SK-N-SH (cell line): ENCODE measurements around the gene CETP. TPM values are rescaled to one million over a fixed set of nuclear protein-coding genes. Genes with fewer than 3 reads are reported as not detected.

ENCODE experiments used
- CTCF ChIA-PET: fragments of 300-600, 350-600 bp; formaldehyde crosslinking; extraction: SDS; loops from one replicate; lab custom pipeline; 2021; lab: Yijun Ruan, JAX
- POLR2A ChIA-PET: fragments of 350-600 bp; sonication (Branson Sonifier 250); formaldehyde crosslinking; extraction: SDS; loops from one replicate; lab custom pipeline; 2020; ENCODE audit warnings: antibody characterized with exemption, inconsistent platforms; lab: Yijun Ruan, JAX
- DNase-seq: peaks from one replicate; pipeline ENCODE4 v3.0.0; 2012
- H2AFZ ChIP-seq: fragments of 200-600 bp; sonication (generic); 2 replicates; pipeline ENCODE4 v1.8.1; 2016; ENCODE audit warnings: antibody characterized with exemption, mild to moderate bottlenecking, low read depth
- H3F3A ChIP-seq: fragments of 200-600 bp; sonication (generic); replicated peaks from 2 replicates; pipeline ENCODE3; 2016; ENCODE audit warnings: antibody characterized with exemption, mild to moderate bottlenecking; ENCODE audit not compliant: insufficient read depth
- H3K27ac ChIP-seq, 2 experiments: fragments of 200-500 bp in 1 of 2; fragments of 200-600 bp in 1 of 2; sonication (Bioruptor generic) in 1 of 2; sonication (generic), shearing (Covaris generic) in 1 of 2; 2 replicates each; pipeline versions ENCODE4 v1.5.1 to v1.6.1; 2014 to 2016; ENCODE audit warnings: low read depth in 2 of 2, inconsistent platforms in 1 of 2, low read length in 1 of 2, mild to moderate bottlenecking in 1 of 2, mixed read lengths in 1 of 2
- H3K27me3 ChIP-seq: fragments of 200-600 bp; sonication (generic), shearing (Covaris generic); 2 replicates; pipeline ENCODE4 v1.6.1; 2016; ENCODE audit warnings: mixed run types; ENCODE audit not compliant: insufficient read depth
- H3K36me3 ChIP-seq, 2 experiments: fragments of 200-500 bp in 1 of 2; fragments of 200-600 bp in 1 of 2; sonication (Bioruptor generic) in 1 of 2; sonication (generic) in 1 of 2; replicated peaks in 1 of 2; 2 replicates each; pipeline versions ENCODE3 to v1.5.1; 2014 to 2016; ENCODE audit warnings: low read length in 1 of 2, mild to moderate bottlenecking in 1 of 2; ENCODE audit not compliant: insufficient read depth in 2 of 2, control insufficient read depth in 1 of 2
- H3K4me1 ChIP-seq, 2 experiments: fragments of 200-500 bp in 1 of 2; fragments of 200-600 bp in 1 of 2; sonication (Bioruptor generic) in 1 of 2; sonication (generic), shearing (Covaris generic) in 1 of 2; 2 replicates each; pipeline versions ENCODE4 v1.5.1 to v1.6.1; 2014 to 2016; ENCODE audit warnings: low read depth in 1 of 2, low read length in 1 of 2, mixed run types in 1 of 2; ENCODE audit not compliant: insufficient read depth in 2 of 2, control insufficient read depth in 1 of 2
- H3K4me2 ChIP-seq: fragments of 200-600 bp; sonication (generic), shearing (Covaris generic); 2 replicates; pipeline ENCODE4 v1.6.1; 2017; ENCODE audit warnings: mixed run types
- H3K4me3 ChIP-seq, 2 experiments: fragments of 200-500 bp in 1 of 2; fragments of 200-600 bp in 1 of 2; sonication (Bioruptor generic) in 1 of 2; sonication (generic), shearing (Covaris generic) in 1 of 2; 2 replicates each; pipeline versions ENCODE4 v1.5.1 to v1.8.1; 2014 to 2016; ENCODE audit warnings: low read depth in 2 of 2, inconsistent platforms in 1 of 2, low read length in 1 of 2, mild to moderate bottlenecking in 1 of 2, mixed read lengths in 1 of 2, moderate library complexity in 1 of 2
- H3K79me2 ChIP-seq: fragments of 200-600 bp; sonication (generic); 2 replicates; pipeline ENCODE4 v1.8.1; 2017; ENCODE audit warnings: mild to moderate bottlenecking; ENCODE audit not compliant: insufficient read depth
- H3K9ac ChIP-seq: fragments of 200-600 bp; sonication (generic); 2 replicates; pipeline ENCODE4 v1.6.1; 2017; ENCODE audit warnings: mixed run types
- H3K9me2 ChIP-seq: fragments of 200-600 bp; sonication (generic); 2 replicates; pipeline ENCODE4 v1.6.1; 2017; ENCODE audit warnings: mixed run types
- H3K9me3 ChIP-seq: fragments of 200-600 bp; sonication (generic); 2 replicates; pipeline ENCODE4 v1.6.1; 2017; ENCODE audit warnings: mixed run types, mild to moderate bottlenecking, moderate library complexity
- H4K20me1 ChIP-seq: fragments of 200-600 bp; sonication (generic); 2 replicates; pipeline ENCODE4 v1.6.1; 2017; ENCODE audit warnings: mild to moderate bottlenecking, mixed run types; ENCODE audit not compliant: insufficient read depth
- CHD2 ChIP-seq: fragments of 150-350 bp; IDR thresholded peaks from 2 replicates; pipeline ENCODE4 v1.6.1; 2018; ENCODE audit warnings: low read length; ENCODE audit not compliant: partially characterized antibody
- ELF1 ChIP-seq: IDR thresholded peaks from 2 replicates; pipeline ENCODE4 v1.4.0; 2012
- EP300 ChIP-seq, 2 experiments: IDR thresholded peaks; 2 replicates each; pipeline versions ENCODE4 v1.4.0 to v1.6.1; 2012; ENCODE audit warnings: borderline replicate concordance in 1 of 2, low read depth in 1 of 2, low read length in 1 of 2
- EZH2phosphoT487 ChIP-seq: fragments of 200-600 bp; sonication (generic); IDR thresholded peaks from 2 replicates; pipeline ENCODE4 v1.6.1; 2017; ENCODE audit warnings: low read depth, mixed run types, mild to moderate bottlenecking, antibody characterized with exemption, moderate library complexity, borderline replicate concordance
- GABPA ChIP-seq: IDR thresholded peaks from 2 replicates; pipeline ENCODE4 v1.4.0; 2012; ENCODE audit warnings: low read depth, mild to moderate bottlenecking
- GATA2 ChIP-seq: sonication (generic); formaldehyde crosslinking; IDR thresholded peaks from 2 replicates; pipeline ENCODE4 v1.5.0; 2020; ENCODE audit warnings: mild to moderate bottlenecking, missing genetic modification reagents
- JUND ChIP-seq: IDR thresholded peaks from 2 replicates; pipeline ENCODE4 v1.4.0; 2012
- MEF2A ChIP-seq: IDR thresholded peaks from 2 replicates; pipeline ENCODE4 v1.4.0; 2012; ENCODE audit warnings: low read depth, borderline replicate concordance
- PBX3 ChIP-seq: IDR thresholded peaks from 2 replicates; pipeline ENCODE4; 2012
- POLR2AphosphoS5 ChIP-seq: IDR thresholded peaks from 2 replicates; pipeline ENCODE4 v1.6.1; 2012; ENCODE audit warnings: low read depth, low read length
- RFX5 ChIP-seq: IDR thresholded peaks from 2 replicates; pipeline ENCODE4 v1.6.1; 2012; ENCODE audit warnings: mild to moderate bottlenecking, improper control_type of control experiment, low read length
- SIN3A ChIP-seq: IDR thresholded peaks from 2 replicates; pipeline ENCODE4 v1.6.1; 2012; ENCODE audit warnings: low read depth, mild to moderate bottlenecking, low read length, moderate library complexity, borderline replicate concordance
- SMC3 ChIP-seq: IDR thresholded peaks from 2 replicates; pipeline ENCODE4 v1.6.1; 2012; ENCODE audit warnings: low read depth, low read length, improper control_type of control experiment
- TAF1 ChIP-seq: IDR thresholded peaks from 2 replicates; pipeline ENCODE4 v1.6.1; 2012; ENCODE audit warnings: low read depth, mild to moderate bottlenecking, low read length, moderate library complexity, borderline replicate concordance
- TEAD4 ChIP-seq: IDR thresholded peaks from 2 replicates; pipeline ENCODE4 v1.4.0; 2012; ENCODE audit warnings: mild to moderate bottlenecking, borderline replicate concordance; ENCODE audit not compliant: insufficient read depth
- USF1 ChIP-seq: IDR thresholded peaks from 2 replicates; pipeline ENCODE4 v1.4.0; 2012; ENCODE audit warnings: low read depth, borderline replicate concordance
- YY1 ChIP-seq: IDR thresholded peaks from 2 replicates; pipeline ENCODE4 v1.4.0; 2012; ENCODE audit warnings: low read depth, mild to moderate bottlenecking
- WGBS: methylation state at CpG from one replicate; pipeline ENCODE4 v1.1.6; 2017; ENCODE audit warnings: low lambda C conversion rate; 5-methylcytosine and 5-hydroxymethylcytosine counted together
- polyA plus RNA-seq, 3 experiments: library from polyadenylated mRNA; depleted of rRNA; stranded (reverse); fragments of >200 nt; gene quantifications; 2 replicates each; pipeline ENCODE4 v1.2.3, GENCODE V29; 2012
- TF ChIP-seq, protein P1 (sequence below): fragments of 150-350 bp; IDR thresholded peaks from 2 replicates; pipeline ENCODE4 v1.6.1; 2016; ENCODE audit warnings: mild to moderate bottlenecking, low read depth, low read length

Gene CETP
- polyA plus RNA-seq, 1 of the 3 experiments (the other 2 are of a cell fraction) = not detected

GRCh38 chr16:57024894-57025680 lies 63.3 kb downstream of the CETP start (continued):
- no peak for TF ChIP-seq TEAD4

DNA sequence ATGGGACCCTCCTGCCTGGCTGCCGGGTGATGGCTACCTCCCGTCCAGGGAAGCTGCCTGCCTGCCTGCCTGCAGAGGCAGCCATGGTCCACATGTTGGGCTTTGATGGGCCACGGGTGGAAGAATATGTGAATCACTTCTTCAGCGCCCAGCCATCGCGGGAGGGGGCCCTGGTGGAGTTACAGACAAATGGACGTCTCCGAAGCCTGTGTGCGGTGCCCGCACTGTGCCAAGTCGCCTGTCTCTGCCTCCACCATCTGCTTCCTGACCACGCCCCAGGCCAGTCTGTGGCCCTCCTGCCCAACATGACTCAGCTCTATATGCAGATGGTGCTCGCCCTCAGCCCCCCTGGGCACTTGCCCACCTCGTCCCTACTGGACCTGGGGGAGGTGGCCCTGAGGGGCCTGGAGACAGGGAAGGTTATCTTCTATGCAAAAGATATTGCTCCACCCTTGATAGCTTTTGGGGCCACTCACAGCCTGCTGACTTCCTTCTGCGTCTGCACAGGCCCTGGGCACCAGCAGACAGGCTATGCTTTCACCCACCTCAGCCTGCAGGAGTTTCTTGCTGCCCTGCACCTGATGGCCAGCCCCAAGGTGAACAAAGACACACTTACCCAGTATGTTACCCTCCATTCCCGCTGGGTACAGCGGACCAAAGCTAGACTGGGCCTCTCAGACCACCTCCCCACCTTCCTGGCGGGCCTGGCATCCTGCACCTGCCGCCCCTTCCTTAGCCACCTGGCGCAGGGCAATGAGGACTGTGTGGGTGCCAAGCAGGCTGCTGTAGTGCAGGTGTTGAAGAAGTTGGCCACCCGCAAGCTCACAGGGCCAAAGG lies 64.4 kb downstream of the CETP start:
- Histone ChIP-seq H3F3A (no peaks in the 10 kb centered on the region), H3K4me3 (no peak overlapping the region), H3K9me3 (no peaks in the 10 kb centered on the region), H3K79me2 (no peaks in the 10 kb centered on the region), H4K20me1 (no peaks in the 10 kb centered on the region), H3K4me1 (no peaks in the 10 kb centered on the region; a peak in 1 of 4 replicates), H3K9ac (no peak overlapping the region), H3K9me2 (no peaks in the 10 kb centered on the region), H3K36me3 (no peaks in the 10 kb centered on the region), H3K27me3 (no peaks in the 10 kb centered on the region), H2AFZ (no peak overlapping the region), H3K27ac (no peak overlapping the region), H3K4me2 (no peak overlapping the region)
- ChIA-PET POLR2A (no interaction called here), CTCF (interaction anchor here (1.2 to 1.3 kb wide), 2 partner anchors 31 to 233 kb away, joined by 3 to 4 read pairs; no protein-coding TSS in a partner anchor)
- DNase-seq = no peak
- 85% methylated on average over 11 of the region's 21 CpGs for WGBS
- TF ChIP-seq MEF2A (no peak), USF1 (no peak), ELF1 (no peak), SMC3 (no peak), GABPA (no peak), EP300 (IDR thresholded peaks at IDR 0.05; ENCODE audit: borderline replicate concordance in 1 of 2, low read depth in 1 of 2, low read length in 1 of 2) (no peak), PBX3 (no peak), YY1 (no peak), POLR2AphosphoS5 (no peak), CHD2 (no peak), RFX5 (no peak), GATA2 (CRISPR knock-in tag) (no peak), JUND (no peak), TEAD4 (no peak), TAF1 (no peak), EZH2phosphoT487 (no peak), SIN3A (no peak)
- TF ChIP-seq, protein P1, sequence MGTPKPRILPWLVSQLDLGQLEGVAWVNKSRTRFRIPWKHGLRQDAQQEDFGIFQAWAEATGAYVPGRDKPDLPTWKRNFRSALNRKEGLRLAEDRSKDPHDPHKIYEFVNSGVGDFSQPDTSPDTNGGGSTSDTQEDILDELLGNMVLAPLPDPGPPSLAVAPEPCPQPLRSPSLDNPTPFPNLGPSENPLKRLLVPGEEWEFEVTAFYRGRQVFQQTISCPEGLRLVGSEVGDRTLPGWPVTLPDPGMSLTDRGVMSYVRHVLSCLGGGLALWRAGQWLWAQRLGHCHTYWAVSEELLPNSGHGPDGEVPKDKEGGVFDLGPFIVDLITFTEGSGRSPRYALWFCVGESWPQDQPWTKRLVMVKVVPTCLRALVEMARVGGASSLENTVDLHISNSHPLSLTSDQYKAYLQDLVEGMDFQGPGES = no peak
